Peyer's patch (tissue), 4 donors: ENCODE data around the gene ARHGAP24. TPM values are rescaled to one million over a fixed set of nuclear protein-coding genes. Genes with fewer than 3 reads are reported as not detected.
A peak's percentile ranks its signal among the peaks of the same experiment; 100 is the strongest.

Source experiments
- DNase-seq, 3 donors: peaks; one replicate each; pipeline ENCODE4 v3.0.0-alpha.2; 2017 to 2019
- H3K27ac ChIP-seq, 4 donors: fragments of 200-600 bp; sonication (generic); one replicate each; pipeline ENCODE4 v1.5.1; 2016 to 2019
- H3K27me3 ChIP-seq, 2 donors: fragments of 200-600 bp; sonication (generic); one replicate each; pipeline ENCODE4 v1.5.1; 2019
- H3K36me3 ChIP-seq, 3 donors: fragments of 200-600 bp; sonication (generic); one replicate each; pipeline ENCODE4 v1.5.1; 2016 to 2019
- H3K4me1 ChIP-seq, 4 donors: fragments of 200-600 bp; sonication (generic); one replicate each; pipeline ENCODE4 v1.5.1; 2016 to 2019
- H3K4me3 ChIP-seq, 4 donors: fragments of 200-600 bp; sonication (generic); 1 replicate in 3 of 4; 2 replicates in 1 of 4; pipeline ENCODE4 v1.5.1; 2016 to 2019; ENCODE audit warnings: mild to moderate bottlenecking in 1 of 4
- H3K9me3 ChIP-seq, 4 donors: fragments of 200-600 bp; sonication (generic); one replicate each; pipeline ENCODE4 v1.5.1; 2016 to 2019; ENCODE audit warnings: mild to moderate bottlenecking in 1 of 4
- POLR2A ChIP-seq, 2 donors: fragments of 450-650 bp; IDR thresholded peaks; one replicate each; pipeline ENCODE4 v1.5.1; 2017; ENCODE audit warnings: antibody characterized with exemption in 2 of 2, mild to moderate bottlenecking in 2 of 2, moderate library complexity in 2 of 2
- total RNA-seq, 4 donors: library from RNA; depleted of rRNA; stranded (reverse); fragments of >200 nt; gene quantifications; one replicate each; pipeline ENCODE4 v1.1.0, GENCODE V29; 2016
- TF ChIP-seq, protein P1 (sequence below), 6 experiments: fragments of 450-650 bp in 4 of 6; fragments of 200-600 bp in 2 of 6; sonication (generic) in 1 of 6; IDR thresholded peaks; one replicate each; pipeline ENCODE4 v1.5.1; 2017 to 2019; ENCODE audit warnings: antibody characterized with exemption in 6 of 6, mild to moderate bottlenecking in 3 of 6, moderate library complexity in 1 of 6

Gene ARHGAP24
- total RNA-seq, 4 donors from 2014 or later: 4.7 to 330 (median 20.0) TPM

DNA sequence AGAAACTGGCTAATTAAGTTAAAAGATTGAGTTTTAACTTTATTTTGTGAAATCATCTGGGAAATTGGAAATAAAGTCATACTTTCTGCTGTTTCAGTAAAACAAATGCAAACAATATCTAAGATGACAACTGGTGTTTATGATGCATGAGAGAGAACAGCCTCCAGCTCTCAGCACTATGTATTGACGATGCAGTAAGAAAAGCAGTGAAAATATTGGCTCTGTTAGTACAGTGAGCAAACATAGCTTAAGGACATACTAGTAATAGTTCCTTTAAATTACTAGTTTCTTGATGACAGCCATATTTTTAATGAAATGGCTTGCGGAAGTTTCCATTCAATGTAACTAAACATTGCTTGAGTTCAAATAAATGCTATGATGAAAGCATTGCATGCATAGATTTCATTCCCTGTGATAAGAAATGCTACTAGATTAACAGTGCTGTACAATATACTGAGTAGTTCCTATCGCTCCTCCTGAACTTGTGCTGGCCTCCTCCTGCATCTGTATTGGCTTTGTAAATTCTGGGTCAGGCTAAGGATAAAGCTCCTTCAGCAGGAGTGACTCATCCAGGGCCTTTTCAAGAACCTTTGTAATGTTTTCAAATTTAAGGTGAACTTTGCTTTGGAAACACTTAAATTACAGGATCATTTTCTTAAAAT is 11.6 kb downstream of the ARHGAP24 start:
- H3K27ac ChIP-seq: no peak overlapping the region
- H3K36me3 ChIP-seq: no peaks in the 10 kb centered on the region
- no peak for DNase-seq
- no peaks in the 10 kb centered on the region for H3K27me3 ChIP-seq
- no peak overlapping the region for H3K4me3 ChIP-seq
- no peaks in the 10 kb centered on the region for H3K4me1 ChIP-seq
- no peaks in the 10 kb centered on the region for H3K9me3 ChIP-seq
- no peak for TF ChIP-seq POLR2A (IDR thresholded peaks at IDR 0.05)
- TF ChIP-seq, protein P1, sequence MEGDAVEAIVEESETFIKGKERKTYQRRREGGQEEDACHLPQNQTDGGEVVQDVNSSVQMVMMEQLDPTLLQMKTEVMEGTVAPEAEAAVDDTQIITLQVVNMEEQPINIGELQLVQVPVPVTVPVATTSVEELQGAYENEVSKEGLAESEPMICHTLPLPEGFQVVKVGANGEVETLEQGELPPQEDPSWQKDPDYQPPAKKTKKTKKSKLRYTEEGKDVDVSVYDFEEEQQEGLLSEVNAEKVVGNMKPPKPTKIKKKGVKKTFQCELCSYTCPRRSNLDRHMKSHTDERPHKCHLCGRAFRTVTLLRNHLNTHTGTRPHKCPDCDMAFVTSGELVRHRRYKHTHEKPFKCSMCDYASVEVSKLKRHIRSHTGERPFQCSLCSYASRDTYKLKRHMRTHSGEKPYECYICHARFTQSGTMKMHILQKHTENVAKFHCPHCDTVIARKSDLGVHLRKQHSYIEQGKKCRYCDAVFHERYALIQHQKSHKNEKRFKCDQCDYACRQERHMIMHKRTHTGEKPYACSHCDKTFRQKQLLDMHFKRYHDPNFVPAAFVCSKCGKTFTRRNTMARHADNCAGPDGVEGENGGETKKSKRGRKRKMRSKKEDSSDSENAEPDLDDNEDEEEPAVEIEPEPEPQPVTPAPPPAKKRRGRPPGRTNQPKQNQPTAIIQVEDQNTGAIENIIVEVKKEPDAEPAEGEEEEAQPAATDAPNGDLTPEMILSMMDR (IDR thresholded peaks at IDR 0.05): no peak

DNA sequence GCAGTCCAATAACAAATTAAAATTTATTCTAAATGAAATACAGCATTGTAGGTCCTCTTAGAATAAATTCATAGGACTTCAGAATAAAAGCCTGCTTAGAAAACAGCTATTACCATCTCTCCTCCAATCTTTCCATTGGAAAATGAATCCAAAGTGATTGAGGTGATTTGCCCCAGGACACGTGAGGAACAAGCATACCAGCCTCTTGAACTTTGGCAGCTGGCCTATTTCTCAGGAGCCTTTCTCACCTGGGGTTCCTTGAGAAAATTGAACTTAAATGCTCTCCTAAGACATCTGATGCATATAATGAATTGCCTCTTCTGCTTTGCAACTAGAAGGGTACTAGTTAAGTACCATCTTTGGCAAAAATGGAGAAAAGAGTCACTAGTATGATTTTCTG is 13.5 kb downstream of the ARHGAP24 start:
- Histone ChIP-seq H3K4me1 (no peaks in the 10 kb centered on the region), H3K27ac (no peak overlapping the region), H3K9me3 (no peaks in the 10 kb centered on the region), H3K36me3 (no peaks in the 10 kb centered on the region), H3K4me3 (no peak overlapping the region), H3K27me3 (no peaks in the 10 kb centered on the region)
- no peak for DNase-seq
- TF ChIP-seq, protein P1 (IDR thresholded peaks at IDR 0.05): no peak
- no peak for TF ChIP-seq POLR2A (IDR thresholded peaks at IDR 0.05)

DNA sequence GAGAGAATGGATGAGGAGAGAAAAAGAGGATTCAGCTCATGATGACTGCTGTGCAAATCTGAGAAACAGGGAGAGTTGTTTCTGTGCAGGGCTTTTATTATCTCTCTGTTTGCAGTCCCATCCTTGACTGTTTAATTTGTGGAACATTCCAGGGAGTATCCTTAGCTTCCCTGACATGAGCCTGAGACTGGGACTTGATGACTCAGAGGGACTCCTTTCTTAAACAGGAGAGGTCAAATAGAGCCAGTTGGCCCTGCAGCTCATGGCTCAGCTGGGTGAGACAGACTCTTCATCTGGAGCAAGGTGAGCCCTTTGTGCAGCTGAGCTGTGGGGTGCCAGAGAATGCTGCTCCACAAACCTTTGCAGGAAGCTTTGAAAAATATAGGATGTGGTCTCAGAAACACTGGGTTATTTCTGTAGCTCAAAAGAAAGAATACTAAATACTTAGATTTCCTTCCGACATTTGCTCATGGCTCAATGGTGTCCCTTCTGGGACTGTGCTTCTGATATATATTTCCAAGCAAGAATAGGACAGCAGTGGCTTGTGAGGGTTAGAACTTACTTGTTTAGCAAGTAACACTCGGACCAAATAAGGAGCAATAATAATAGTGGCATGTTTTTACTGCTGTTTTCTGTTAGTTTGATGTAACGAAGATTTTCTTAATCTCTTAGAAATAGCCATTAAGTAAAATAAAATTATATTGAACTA is 14.5 kb downstream of the ARHGAP24 start:
- Histone ChIP-seq H3K36me3 (no peaks in the 10 kb centered on the region), H3K27ac (no peak overlapping the region), H3K27me3 (no peaks in the 10 kb centered on the region), H3K9me3 (no peaks in the 10 kb centered on the region), H3K4me1 (no peaks in the 10 kb centered on the region), H3K4me3 (no peak overlapping the region)
- no peak for DNase-seq
- no peak for TF ChIP-seq POLR2A (IDR thresholded peaks at IDR 0.05)
- TF ChIP-seq, protein P1 (IDR thresholded peaks at IDR 0.05): no peak

DNA sequence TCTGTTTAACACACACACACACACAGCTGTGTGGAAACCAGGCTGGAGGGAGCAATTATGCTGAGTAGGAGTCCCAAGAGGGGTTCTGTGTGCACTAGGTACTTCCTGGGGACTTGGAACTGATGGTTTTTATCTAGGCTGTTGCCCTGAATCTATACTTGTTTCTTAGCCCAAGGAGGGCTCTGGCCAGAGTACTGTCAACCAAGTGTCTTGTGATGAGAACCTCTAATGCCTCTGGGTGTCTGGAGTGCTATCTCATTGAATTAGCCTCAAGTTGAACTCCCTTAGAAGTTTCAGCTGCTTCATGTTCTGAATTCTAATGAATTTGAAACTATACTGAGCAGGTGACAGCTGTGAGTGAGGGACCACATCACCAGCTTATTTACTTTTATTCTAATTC is 16.6 kb downstream of the ARHGAP24 start:
- no peaks in the 10 kb centered on the region for H3K36me3 ChIP-seq
- no peak for TF ChIP-seq POLR2A (IDR thresholded peaks at IDR 0.05)
- TF ChIP-seq, protein P1 (IDR thresholded peaks at IDR 0.05): no peak
- no peaks in the 10 kb centered on the region for H3K27me3 ChIP-seq
- DNase-seq: no peak
- peak overlapping the region in 1 of 4 donors; percentile 57 for H3K27ac ChIP-seq
- no peak overlapping the region for H3K4me3 ChIP-seq
- no peaks in the 10 kb centered on the region for H3K4me1 ChIP-seq
- no peaks in the 10 kb centered on the region for H3K9me3 ChIP-seq

DNA sequence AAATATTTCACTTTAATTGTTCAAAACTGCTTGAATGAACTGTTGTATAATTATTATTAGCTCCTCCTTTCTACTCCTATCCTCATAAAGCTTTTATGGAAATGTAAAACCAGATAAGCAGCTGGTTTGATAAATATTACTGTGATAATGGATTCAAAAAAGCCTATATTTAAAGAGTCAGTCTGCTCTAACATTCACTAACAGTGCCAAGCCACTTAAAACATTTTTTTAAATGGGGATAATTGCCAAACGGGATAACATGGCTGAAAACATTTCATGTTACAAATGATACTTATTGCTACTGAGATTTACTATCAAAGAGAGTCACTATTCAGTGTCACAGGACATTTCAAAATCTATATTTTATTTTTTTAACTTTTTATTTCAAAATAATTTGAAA is 17.4 kb downstream of the ARHGAP24 start:
- no peak for DNase-seq
- Histone ChIP-seq H3K36me3 (no peaks in the 10 kb centered on the region), H3K4me1 (peaks cover 0 to 4% (median 0%) of the 10 kb centered on the region in 4 donors), H3K27me3 (no peaks in the 10 kb centered on the region), H3K9me3 (no peaks in the 10 kb centered on the region), H3K4me3 (no peak overlapping the region), H3K27ac (no peak overlapping the region)
- TF ChIP-seq POLR2A (IDR thresholded peaks at IDR 0.05): no peak
- TF ChIP-seq, protein P1 (IDR thresholded peaks at IDR 0.05): no peak
